Measurements from ENCODE around the gene FMOD.
A peak's percentile ranks its signal among the peaks of the same experiment; 100 is the strongest.
"Not testable (repeated sequence)": the region's sequence is repeated elsewhere in the genome, so short reads cannot be mapped to it uniquely, and the experiment has no call there.

FMOD gene

GRCh38 chr1:203326830-203327683 is 23.9 kb downstream of the FMOD start:
- peak; percentile 89 for DNase-seq (ENCODE audit: low read depth, low spot score)

- DNase-seq (ENCODE audit: low read depth, low spot score): no peak
Observed at GRCh38 chr1:203325418-203326091, 25.4 kb downstream of the FMOD start.

- no peak for DNase-seq (ENCODE audit: low read depth, low spot score)
Observed at GRCh38 chr1:203325026-203325417, 25.9 kb downstream of the FMOD start.

GRCh38 chr1:203324105-203325025 is 26.6 kb downstream of the FMOD start:
- DNase-seq (ENCODE audit: low read depth, low spot score): no peak

GRCh38 chr1:203323587-203323986 is 27.3 kb downstream of the FMOD start:
- no peak for DNase-seq (ENCODE audit: low read depth, low spot score)

- DNase-seq (ENCODE audit: low read depth, low spot score): no peak
Observed at GRCh38 chr1:203322500-203323179, 28.3 kb downstream of the FMOD start.

GRCh38 chr1:203321273-203322052 is 29.5 kb downstream of the FMOD start:
- no peak for DNase-seq (ENCODE audit: low read depth, low spot score)

GRCh38 chr1:203320591-203321272 is 30.2 kb downstream of the FMOD start:
- DNase-seq (ENCODE audit: low read depth, low spot score): peak; percentile 41

- no peak for DNase-seq (ENCODE audit: low read depth, low spot score)
Observed at GRCh38 chr1:203318229-203318517, 32.7 kb downstream of the FMOD start.

- no peak for DNase-seq (ENCODE audit: low read depth, low spot score)
Observed at GRCh38 chr1:203317429-203318228, 33.3 kb downstream of the FMOD start.

GRCh38 chr1:203316626-203317093 is 34.3 kb downstream of the FMOD start:
- DNase-seq (ENCODE audit: low read depth, low spot score): no peak

- DNase-seq (ENCODE audit: low read depth, low spot score): not testable (repeated sequence)
Observed at GRCh38 chr1:203314025-203314759, 36.7 kb downstream of the FMOD start.

- no peak for DNase-seq (ENCODE audit: low read depth, low spot score)
Observed at GRCh38 chr1:203311368-203312301, 39.3 kb downstream of the FMOD start.

- DNase-seq (ENCODE audit: low read depth, low spot score): no peak
Observed at GRCh38 chr1:203308923-203309331, 42.0 kb downstream of the FMOD start.

GRCh38 chr1:203308328-203308922 is 42.5 kb downstream of the FMOD start:
- no peak for DNase-seq (ENCODE audit: low read depth, low spot score)

- no peak for DNase-seq (ENCODE audit: low read depth, low spot score)
Observed at GRCh38 chr1:203307641-203308126, 43.2 kb downstream of the FMOD start.
